HG03521 (cell line): ENCODE data around the gene GRK3.
"Not testable (repeated sequence)": the region's sequence is repeated elsewhere in the genome, so short reads cannot be mapped to it uniquely, and the experiment has no call there.

Experiments used
- ATAC-seq: cut with Tn5 transposase; IDR thresholded peaks from one replicate; pipeline ENCODE4 v1.9.1; 2021; ENCODE audit warnings: mild to moderate bottlenecking, moderate library complexity; ENCODE audit not compliant: unreplicated experiment

The GRK3 gene

DNA sequence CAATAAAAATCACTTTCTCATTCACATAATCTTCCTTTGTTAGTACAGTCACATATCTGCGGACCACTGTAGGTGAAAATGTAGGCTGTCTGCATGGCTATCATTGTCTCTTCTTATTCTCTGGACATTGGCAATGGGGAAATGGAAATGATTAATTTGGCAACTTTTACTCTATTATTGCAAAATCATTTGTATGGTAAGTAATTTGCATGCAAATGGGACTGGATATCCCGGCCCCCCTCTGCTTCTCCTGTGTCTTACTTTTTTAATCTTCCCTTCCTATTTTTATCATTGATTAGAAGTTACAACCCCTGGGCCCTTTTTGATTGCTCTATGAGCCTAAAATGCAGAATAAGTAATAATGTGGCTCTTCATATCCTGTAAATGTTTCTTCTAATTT lies 6.0 kb downstream of the GRK3 start:
- no peak for ATAC-seq

DNA sequence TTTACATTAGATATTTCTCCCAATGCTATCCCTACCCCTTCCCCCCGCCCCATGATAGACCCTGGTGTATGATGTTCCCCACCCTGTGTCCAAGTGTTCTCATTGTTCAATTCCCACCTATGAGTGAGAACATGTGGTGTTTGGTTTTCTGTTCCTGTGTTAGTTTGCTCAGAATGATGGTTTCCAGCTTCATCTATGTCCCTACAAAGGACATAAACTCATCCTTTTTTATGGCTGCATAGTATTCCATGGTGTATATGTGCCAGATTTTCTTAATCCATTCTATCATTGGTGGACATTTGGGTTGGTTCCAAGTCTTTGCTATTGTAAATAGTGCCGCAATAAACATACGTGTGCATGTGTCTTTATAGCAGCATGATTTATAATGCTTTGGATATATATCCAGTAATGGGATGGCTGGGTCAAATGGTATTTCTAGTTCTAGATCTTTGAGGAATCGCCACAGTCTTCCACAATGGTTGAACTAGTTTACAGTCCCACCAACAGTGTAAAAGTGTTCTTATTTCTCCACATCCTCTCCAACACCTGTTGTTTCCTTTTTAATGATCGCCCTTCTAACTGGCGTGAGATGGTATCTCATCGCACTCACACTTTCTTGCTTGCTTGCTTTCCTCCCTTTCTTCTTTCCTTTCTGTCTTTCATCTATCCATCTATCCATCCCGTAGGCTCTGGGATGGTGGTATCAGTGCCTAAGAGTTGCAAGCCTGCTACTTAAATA lies 7.7 kb downstream of the GRK3 start:
- ATAC-seq = not testable (repeated sequence)

GRCh38 chr22:25572708-25573171 lies 8.3 kb downstream of the GRK3 start:
- no peak for ATAC-seq

DNA sequence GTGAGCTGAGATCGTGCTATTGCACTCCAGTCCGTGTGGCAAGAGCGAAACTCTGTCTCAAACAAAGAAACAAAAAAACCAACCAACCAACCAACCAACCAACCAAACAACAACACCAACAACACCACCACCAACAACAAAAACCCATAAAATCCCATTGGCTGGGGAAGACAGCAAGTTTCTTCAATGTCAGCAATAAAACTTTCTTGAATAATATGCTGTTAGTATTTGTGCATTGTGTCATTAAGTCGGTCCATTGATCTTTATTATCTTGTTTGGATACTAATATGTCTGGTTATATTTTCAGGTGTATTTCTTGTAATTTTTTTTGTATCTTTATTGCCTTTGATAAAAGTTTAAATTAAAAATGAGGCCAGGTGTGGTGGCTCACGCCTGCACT lies 9.4 kb downstream of the GRK3 start:
- no peak for ATAC-seq

GRCh38 chr22:25574736-25575135 lies 10.3 kb downstream of the GRK3 start:
- no peak for ATAC-seq

GRCh38 chr22:25575674-25576392 lies 11.4 kb downstream of the GRK3 start:
- not testable (repeated sequence) for ATAC-seq

DNA sequence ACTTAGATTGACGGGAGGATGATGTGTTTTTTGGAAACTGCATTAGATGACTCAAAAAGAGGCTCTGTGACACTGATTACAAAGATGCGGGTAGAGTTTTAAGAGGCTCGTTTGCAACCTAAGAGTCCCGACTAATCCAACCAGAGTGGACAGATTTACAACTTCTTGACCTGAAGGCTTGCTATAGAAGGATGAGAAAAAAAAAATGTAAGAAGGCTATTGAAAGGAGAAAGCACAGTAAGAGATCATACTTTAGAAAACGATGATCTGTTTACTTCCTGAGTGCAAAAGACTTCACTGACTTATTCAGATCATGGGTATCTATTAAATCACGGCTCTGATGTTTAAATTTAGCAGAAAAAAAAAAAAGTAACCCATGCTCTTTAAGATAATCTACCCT lies 17.0 kb downstream of the GRK3 start:
- ATAC-seq = not testable (repeated sequence)

DNA sequence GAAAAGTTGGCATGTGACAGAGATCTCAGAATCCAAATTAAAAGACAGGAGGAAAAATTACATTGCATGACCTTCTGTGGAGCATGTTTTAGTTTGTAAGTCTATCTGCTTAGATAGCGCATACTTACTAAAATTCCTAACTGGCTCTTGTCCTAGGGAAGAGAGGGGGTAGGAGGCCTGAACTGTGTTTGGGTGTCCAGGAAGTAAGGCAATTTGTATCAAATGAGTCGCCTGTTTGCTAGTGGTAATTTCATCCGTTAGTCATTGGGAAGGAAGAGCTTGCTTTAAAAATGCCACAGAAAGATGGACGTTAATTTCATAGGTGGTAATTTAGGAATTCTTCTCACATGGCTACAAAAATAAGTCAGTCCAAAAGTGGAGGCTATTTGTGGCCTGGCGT lies 18.5 kb downstream of the GRK3 start:
- ATAC-seq = no peak

DNA sequence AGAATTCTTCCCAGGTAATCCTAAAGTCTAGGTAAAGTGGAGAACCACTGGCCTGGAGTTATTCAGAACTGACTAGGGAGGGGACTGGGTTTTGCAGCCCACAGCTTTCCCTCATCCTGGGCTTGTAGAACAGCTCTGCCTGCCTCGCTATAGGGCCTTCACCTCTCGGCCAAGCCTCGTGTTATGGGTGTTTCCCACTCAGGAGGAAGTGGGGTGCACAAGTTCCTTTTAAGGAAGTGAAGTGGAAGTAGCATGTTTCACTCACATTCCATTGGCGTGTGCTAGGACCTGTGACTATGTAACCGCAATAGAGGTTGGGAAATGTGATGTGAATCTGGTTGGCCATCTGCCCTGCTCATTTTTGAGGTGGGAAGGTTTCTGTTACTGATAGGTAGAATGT lies 20.5 kb downstream of the GRK3 start:
- not testable (repeated sequence) for ATAC-seq

DNA sequence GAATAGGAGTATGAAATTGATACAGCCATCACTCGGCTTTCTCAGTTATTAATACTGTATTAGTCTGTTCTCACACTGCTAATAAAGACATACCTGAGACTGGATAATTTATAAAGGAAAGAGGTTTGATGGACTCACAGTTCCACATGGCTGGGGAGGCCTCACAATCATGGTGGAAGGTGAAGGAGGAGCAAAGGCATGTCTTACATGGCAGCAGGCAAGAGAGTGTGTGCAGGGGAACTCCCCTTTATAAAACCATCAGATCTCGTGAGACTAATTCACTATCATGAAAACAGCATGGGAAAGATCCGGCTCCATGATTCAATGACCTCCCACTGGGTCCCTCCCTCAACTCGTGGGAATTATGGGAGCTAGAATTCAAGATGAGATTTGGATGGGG lies 25.2 kb downstream of the GRK3 start:
- not testable (repeated sequence) for ATAC-seq

- ATAC-seq = not testable (repeated sequence)
These were observed 28.8 kb downstream of the GRK3 start for GRCh38 chr22:25593323-25593722.

GRCh38 chr22:25598609-25599008 lies 34.1 kb downstream of the GRK3 start:
- no peak for ATAC-seq

- no peak for ATAC-seq
These were observed 38.0 kb downstream of the GRK3 start for GRCh38 chr22:25602445-25602844.

GRCh38 chr22:25602916-25603315 lies 38.4 kb downstream of the GRK3 start:
- no peak for ATAC-seq

- not testable (repeated sequence) for ATAC-seq
These were observed 40.7 kb downstream of the GRK3 start for GRCh38 chr22:25605146-25605545.

DNA sequence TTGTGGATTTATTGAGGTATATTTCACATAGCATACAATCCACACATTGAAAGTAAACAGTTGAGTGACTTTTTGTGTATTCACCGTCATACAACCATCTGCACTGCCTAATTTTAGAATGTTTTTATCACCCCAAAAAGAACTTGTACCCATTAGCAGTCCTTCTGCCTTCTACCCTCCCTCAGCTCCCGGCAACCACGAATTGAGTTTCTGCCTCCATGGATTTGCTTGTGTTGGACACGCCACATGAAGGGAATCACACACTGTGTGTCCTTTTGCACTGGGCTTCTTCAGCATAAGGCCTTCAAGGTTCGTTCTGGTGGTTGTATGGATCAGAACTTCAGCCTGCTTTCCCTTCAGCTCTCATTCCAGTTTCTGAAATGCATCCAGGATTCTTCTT lies 41.1 kb downstream of the GRK3 start:
- not testable (repeated sequence) for ATAC-seq

DNA sequence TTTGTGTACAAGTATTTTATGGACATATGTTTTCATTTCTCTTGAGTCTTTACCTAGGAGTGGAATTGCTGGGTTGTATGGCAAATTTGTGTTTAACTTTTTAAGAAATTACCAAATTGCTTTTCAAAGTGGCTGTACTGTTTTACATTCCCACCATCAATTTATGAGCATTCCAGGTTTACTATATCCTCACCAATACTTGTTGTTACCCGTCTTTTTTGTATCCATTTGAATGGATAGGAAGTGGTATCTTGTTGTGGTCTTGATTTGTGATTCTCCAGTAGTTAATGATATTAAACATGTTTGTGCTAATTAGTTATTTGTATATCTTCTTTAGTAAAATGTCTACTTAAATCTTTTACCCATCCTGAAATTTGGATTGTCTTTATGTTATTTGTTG lies 46.8 kb downstream of the GRK3 start:
- ATAC-seq = not testable (repeated sequence)

DNA sequence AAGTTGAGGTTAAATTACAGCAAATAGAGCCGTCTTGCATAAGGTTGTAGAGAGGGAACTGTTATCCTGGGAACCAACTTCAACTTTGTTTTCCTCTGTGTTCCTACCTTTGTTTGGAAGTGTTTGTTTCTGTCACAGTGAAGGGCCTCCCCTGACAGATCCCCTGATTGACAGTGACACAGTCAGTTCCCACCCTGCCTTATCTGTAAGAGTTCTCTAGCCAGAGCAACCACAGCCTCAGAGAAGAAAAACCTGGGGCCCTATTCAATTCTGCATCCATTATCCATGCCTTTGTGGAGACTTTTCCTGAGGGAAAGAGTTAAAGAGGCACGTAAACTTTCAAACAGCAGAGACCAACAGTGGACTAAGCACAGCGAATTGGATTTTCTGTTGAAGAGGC lies 48.7 kb downstream of the GRK3 start:
- ATAC-seq = not testable (repeated sequence)

GRCh38 chr22:25613558-25613957 lies 49.1 kb downstream of the GRK3 start:
- ATAC-seq = not testable (repeated sequence)

DNA sequence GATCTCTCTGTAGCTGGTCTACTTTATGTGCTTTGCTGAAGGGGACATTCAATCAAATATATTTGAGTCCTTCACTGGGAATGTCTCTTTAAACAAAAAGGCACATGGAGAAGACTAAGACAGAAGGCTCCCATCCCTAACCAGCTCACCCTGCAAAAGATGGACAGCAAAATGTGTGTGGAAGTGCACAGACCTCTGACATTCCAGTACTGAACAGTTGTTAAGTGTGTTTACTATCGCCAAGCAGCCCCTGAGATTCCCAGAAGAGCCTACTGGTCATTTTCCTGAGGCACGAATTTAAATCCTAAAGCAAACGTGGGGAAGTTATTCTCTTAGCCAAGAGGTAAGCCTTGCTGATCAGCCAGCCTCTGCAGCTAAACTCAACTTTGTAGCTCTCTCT lies 50.3 kb downstream of the GRK3 start:
- not testable (repeated sequence) for ATAC-seq

DNA sequence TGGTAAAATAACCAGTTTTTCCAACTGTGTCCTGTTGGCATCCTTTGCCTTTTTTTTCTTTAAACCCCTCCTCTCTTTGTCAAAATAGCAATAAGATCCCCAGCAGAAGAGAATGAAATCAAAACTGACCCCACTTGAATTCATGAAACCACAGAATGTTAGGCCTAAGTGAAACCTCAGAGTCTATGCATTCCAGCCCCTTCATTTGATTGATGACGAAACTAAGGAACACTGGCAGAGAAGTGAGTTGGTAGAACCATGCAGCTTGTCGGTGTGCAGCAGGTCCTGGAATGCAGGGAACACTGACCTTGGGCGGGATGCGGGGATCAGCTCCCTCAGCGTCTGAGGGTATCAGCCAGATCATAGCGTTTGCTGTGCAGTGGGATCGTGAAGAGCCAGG lies 57.5 kb downstream of the GRK3 start:
- ATAC-seq = no peak

- ATAC-seq = no peak
These were observed 58.8 kb downstream of the GRK3 start for GRCh38 chr22:25623310-25623734.
